GM03348 (cell line): ENCODE results near the gene EBLN2.

Source experiments
- DNase-seq: peaks from one replicate; pipeline ENCODE4 v3.0.0; 2012; ENCODE audit warnings: low spot score

Gene EBLN2

GRCh38 chr3:73107676-73108187 is 46.3 kb downstream of the EBLN2 start:
- DNase-seq = no peak

- no peak for DNase-seq
These were observed 47.3 kb downstream of the EBLN2 start for GRCh38 chr3:73108750-73109149.

- no peak for DNase-seq
These were observed 49.1 kb downstream of the EBLN2 start for GRCh38 chr3:73110530-73110929.
